GM23338 (cell line): ENCODE measurements around the gene PLET1. TPM values are rescaled to one million over a fixed set of nuclear protein-coding genes. Genes with fewer than 3 reads are reported as not detected.

Source experiments
- ATAC-seq: fragments of 200-7000 bp; cut with Tn5 transposase; 3 replicates; pipeline ENCODE4 v1.9.1; 2020
- DNase-seq: peaks from one replicate; pipeline ENCODE4 v3.0.0-alpha.2; 2015; ENCODE audit warnings: low spot score
- H2AFZ ChIP-seq: fragments of 200-600 bp; sonication (generic); 2 replicates; pipeline ENCODE4 v1.8.0; 2016; ENCODE audit warnings: antibody characterized with exemption, mild to moderate bottlenecking, moderate library complexity
- H3F3A ChIP-seq: fragments of 200-600 bp; sonication (generic); replicated peaks from 2 replicates; pipeline ENCODE4 v1.8.0; 2017; ENCODE audit warnings: antibody characterized with exemption, mixed run types, low read depth
- H3K27ac ChIP-seq: fragments of 200-600 bp; sonication (generic); 2 replicates; pipeline ENCODE4 v1.6.1; 2016; ENCODE audit warnings: low read depth
- H3K27me3 ChIP-seq: fragments of 200-600 bp; sonication (generic); 2 replicates; pipeline ENCODE4 v1.8.0; 2016; ENCODE audit warnings: mild to moderate bottlenecking, mixed run types, moderate library complexity; ENCODE audit not compliant: insufficient read depth
- H3K36me3 ChIP-seq: fragments of 200-600 bp; sonication (generic); 2 replicates; pipeline ENCODE4 v1.8.0; 2016; ENCODE audit warnings: mild to moderate bottlenecking; ENCODE audit not compliant: insufficient read depth
- H3K4me1 ChIP-seq: fragments of 200-600 bp; sonication (generic); 2 replicates; pipeline ENCODE4 v1.8.0; 2016; ENCODE audit warnings: mild to moderate bottlenecking, moderate library complexity; ENCODE audit not compliant: insufficient read depth
- H3K4me2 ChIP-seq: fragments of 200-600 bp; sonication (generic); 2 replicates; pipeline ENCODE4 v1.7.1; 2017; ENCODE audit warnings: mixed run types
- H3K4me3 ChIP-seq: fragments of 200-600 bp; sonication (generic); 2 replicates; pipeline ENCODE4 v1.6.1; 2016; ENCODE audit warnings: mixed run types
- H3K79me2 ChIP-seq: fragments of 200-600 bp; sonication (generic); replicated peaks from 2 replicates; pipeline ENCODE4 v1.8.0; 2017; ENCODE audit warnings: mild to moderate bottlenecking; ENCODE audit not compliant: insufficient read depth
- H3K9me2 ChIP-seq: fragments of 200-600 bp; sonication (generic); 2 replicates; pipeline ENCODE4 v1.8.0; 2017; ENCODE audit not compliant: insufficient read depth
- H4K20me1 ChIP-seq: fragments of 200-600 bp; sonication (generic); replicated peaks from 2 replicates; pipeline ENCODE4 v1.8.0; 2017; ENCODE audit warnings: mild to moderate bottlenecking; ENCODE audit not compliant: insufficient read depth
- H3K27ac Mint-ChIP-seq: 2 replicates; pipeline ENCODE4 v1.8.0; 2020; ENCODE audit warnings: inconsistent platforms, mild to moderate bottlenecking, moderate library complexity, mixed read lengths
- H3K27me3 Mint-ChIP-seq: 3 replicates; pipeline ENCODE4 v1.8.0; 2022; ENCODE audit warnings: low read depth, mild to moderate bottlenecking, moderate library complexity, mixed read lengths, inconsistent platforms; ENCODE audit not compliant: insufficient read depth, poor library complexity
- H3K36me3 Mint-ChIP-seq: 3 replicates; pipeline ENCODE4 v1.8.0; 2021; ENCODE audit warnings: low read depth, mild to moderate bottlenecking, inconsistent platforms, moderate library complexity, mixed read lengths
- H3K4me1 Mint-ChIP-seq: 3 replicates; pipeline ENCODE4 v1.8.0; 2020; ENCODE audit warnings: mild to moderate bottlenecking, inconsistent platforms, mixed read lengths
- H3K4me3 Mint-ChIP-seq: 3 replicates; pipeline ENCODE4 v1.8.0; 2021; ENCODE audit warnings: moderate library complexity, mild to moderate bottlenecking, inconsistent platforms, mixed read lengths
- H3K9me3 Mint-ChIP-seq: 3 replicates; pipeline ENCODE4 v1.8.0; 2020; ENCODE audit warnings: moderate library complexity, mild to moderate bottlenecking, inconsistent platforms, mixed read lengths
- CREB1 ChIP-seq: fragments of 250-450 bp; sonication (Bioruptor Pico); IDR thresholded peaks from 2 replicates; pipeline ENCODE4 v1.5.0; 2020; ENCODE audit warnings: low read depth, mild to moderate bottlenecking, moderate library complexity
- EZH2 ChIP-seq: fragments of 200-600 bp; sonication (generic); IDR thresholded peaks from one replicate; pipeline ENCODE4 v1.8.0; 2017; ENCODE audit warnings: antibody characterized with exemption, mild to moderate bottlenecking, low read depth; ENCODE audit not compliant: unreplicated experiment
- EZH2phosphoT487 ChIP-seq: fragments of 200-600 bp; sonication (generic); IDR thresholded peaks from one replicate; pipeline ENCODE4 v1.8.1; 2018; ENCODE audit warnings: antibody characterized with exemption; ENCODE audit not compliant: unreplicated experiment
- JUNB ChIP-seq: IDR thresholded peaks from one replicate; pipeline ENCODE4 v1.6.1; 2016; ENCODE audit warnings: antibody characterized with exemption; ENCODE audit not compliant: unreplicated experiment
- NANOG ChIP-seq: IDR thresholded peaks from 2 replicates; pipeline ENCODE4 v1.6.1; 2016; ENCODE audit warnings: antibody characterized with exemption, borderline replicate concordance
- POLR2AphosphoS5 ChIP-seq: IDR thresholded peaks from 2 replicates; pipeline ENCODE4 v1.6.1; 2016; ENCODE audit warnings: antibody characterized with exemption, low read depth
- REST ChIP-seq: IDR thresholded peaks from one replicate; pipeline ENCODE4 v1.6.1; 2018; ENCODE audit warnings: antibody characterized with exemption; ENCODE audit not compliant: unreplicated experiment
- STAT1 ChIP-seq: IDR thresholded peaks from one replicate; pipeline ENCODE4 v1.6.1; 2016; ENCODE audit warnings: antibody characterized with exemption; ENCODE audit not compliant: unreplicated experiment
- ZNF114 ChIP-seq: fragments of 250-450 bp; sonication (Bioruptor Pico); IDR thresholded peaks from 2 replicates; pipeline ENCODE4 v1.5.0; 2020; ENCODE audit warnings: mild to moderate bottlenecking, moderate library complexity
- ZNF331 ChIP-seq: fragments of 250-450 bp; sonication (Bioruptor Pico); IDR thresholded peaks from 2 replicates; pipeline ENCODE4 v1.5.0; 2020; ENCODE audit warnings: low read depth, mild to moderate bottlenecking, moderate library complexity
- polyA plus RNA-seq: library from polyadenylated mRNA; unstranded; fragments of >200 nt; fragmentation: Nextera tagmentation; extraction: Ambion mirVana; gene quantifications from 2 replicates; pipeline ENCODE4 v1.2.1, GENCODE V29; 2016
- total RNA-seq: library from RNA; depleted of rRNA; stranded (reverse); fragments of >200 nt; shearing (Covaris generic); gene quantifications from 2 replicates; pipeline ENCODE4 v1.2.3, GENCODE V29; 2014
- TF ChIP-seq, protein P1 (sequence below): fragments of 250-450 bp; sonication (Bioruptor Pico); IDR thresholded peaks from 2 replicates; pipeline ENCODE4 v1.5.0; 2020; ENCODE audit warnings: mild to moderate bottlenecking, moderate library complexity
- TF ChIP-seq, protein P2 (sequence below), 2 experiments: fragments of 200-600 bp in 1 of 2; sonication (generic) in 1 of 2; conservative IDR thresholded peaks; 2 replicates each; pipeline versions ENCODE4 v1.5.1 to v1.6.1; 2016 to 2017; ENCODE audit warnings: antibody characterized with exemption in 2 of 2, low read depth in 2 of 2, mild to moderate bottlenecking in 2 of 2, moderate library complexity in 1 of 2
- TF ChIP-seq, protein P3 (sequence below): IDR thresholded peaks from 2 replicates; pipeline ENCODE4 v1.6.1; 2016; ENCODE audit warnings: antibody characterized with exemption

PLET1 gene
- total and polyA plus RNA-seq, 2 experiments from 2014 or later = not detected

GRCh38 chr11:112303616-112304015, 43.0 kb upstream of the PLET1 start:
- peaks cover 22% of the 10 kb centered on the region for H3K4me1 Mint-ChIP-seq
- Histone ChIP-seq H3K27ac (no peak overlapping the region), H3K36me3 (no peaks in the 10 kb centered on the region), H3K9me2 (no peaks in the 10 kb centered on the region), H3K79me2 (no peaks in the 10 kb centered on the region), H3K4me3 (no peak overlapping the region), H3K4me2 (no peak overlapping the region), H2AFZ (0 out of 2 replicates have a peak overlapping the region, but pooled peaks have one; percentile 10), H4K20me1 (no peaks in the 10 kb centered on the region), H3K4me1 (peaks cover 13% of the 10 kb centered on the region), H3K27me3 (no peaks in the 10 kb centered on the region), H3F3A (no peaks in the 10 kb centered on the region)
- H3K9me3 Mint-ChIP-seq = peaks cover 3% of the 10 kb centered on the region; the same call in 2 of the 3 replicates
- no peak overlapping the region; the same call in 1 of the 2 replicates for H3K27ac Mint-ChIP-seq
- H3K27me3 Mint-ChIP-seq = peaks cover 2% of the 10 kb centered on the region
- TF ChIP-seq REST (no peak), STAT1 (no peak), ZNF114 (CRISPR knock-in tag) (no peak), ZNF331 (CRISPR knock-in tag) (no peak), NANOG (no peak), POLR2AphosphoS5 (no peak), EZH2 (no peak), JUNB (no peak), CREB1 (no peak), EZH2phosphoT487 (no peak)
- TF ChIP-seq, protein P1, sequence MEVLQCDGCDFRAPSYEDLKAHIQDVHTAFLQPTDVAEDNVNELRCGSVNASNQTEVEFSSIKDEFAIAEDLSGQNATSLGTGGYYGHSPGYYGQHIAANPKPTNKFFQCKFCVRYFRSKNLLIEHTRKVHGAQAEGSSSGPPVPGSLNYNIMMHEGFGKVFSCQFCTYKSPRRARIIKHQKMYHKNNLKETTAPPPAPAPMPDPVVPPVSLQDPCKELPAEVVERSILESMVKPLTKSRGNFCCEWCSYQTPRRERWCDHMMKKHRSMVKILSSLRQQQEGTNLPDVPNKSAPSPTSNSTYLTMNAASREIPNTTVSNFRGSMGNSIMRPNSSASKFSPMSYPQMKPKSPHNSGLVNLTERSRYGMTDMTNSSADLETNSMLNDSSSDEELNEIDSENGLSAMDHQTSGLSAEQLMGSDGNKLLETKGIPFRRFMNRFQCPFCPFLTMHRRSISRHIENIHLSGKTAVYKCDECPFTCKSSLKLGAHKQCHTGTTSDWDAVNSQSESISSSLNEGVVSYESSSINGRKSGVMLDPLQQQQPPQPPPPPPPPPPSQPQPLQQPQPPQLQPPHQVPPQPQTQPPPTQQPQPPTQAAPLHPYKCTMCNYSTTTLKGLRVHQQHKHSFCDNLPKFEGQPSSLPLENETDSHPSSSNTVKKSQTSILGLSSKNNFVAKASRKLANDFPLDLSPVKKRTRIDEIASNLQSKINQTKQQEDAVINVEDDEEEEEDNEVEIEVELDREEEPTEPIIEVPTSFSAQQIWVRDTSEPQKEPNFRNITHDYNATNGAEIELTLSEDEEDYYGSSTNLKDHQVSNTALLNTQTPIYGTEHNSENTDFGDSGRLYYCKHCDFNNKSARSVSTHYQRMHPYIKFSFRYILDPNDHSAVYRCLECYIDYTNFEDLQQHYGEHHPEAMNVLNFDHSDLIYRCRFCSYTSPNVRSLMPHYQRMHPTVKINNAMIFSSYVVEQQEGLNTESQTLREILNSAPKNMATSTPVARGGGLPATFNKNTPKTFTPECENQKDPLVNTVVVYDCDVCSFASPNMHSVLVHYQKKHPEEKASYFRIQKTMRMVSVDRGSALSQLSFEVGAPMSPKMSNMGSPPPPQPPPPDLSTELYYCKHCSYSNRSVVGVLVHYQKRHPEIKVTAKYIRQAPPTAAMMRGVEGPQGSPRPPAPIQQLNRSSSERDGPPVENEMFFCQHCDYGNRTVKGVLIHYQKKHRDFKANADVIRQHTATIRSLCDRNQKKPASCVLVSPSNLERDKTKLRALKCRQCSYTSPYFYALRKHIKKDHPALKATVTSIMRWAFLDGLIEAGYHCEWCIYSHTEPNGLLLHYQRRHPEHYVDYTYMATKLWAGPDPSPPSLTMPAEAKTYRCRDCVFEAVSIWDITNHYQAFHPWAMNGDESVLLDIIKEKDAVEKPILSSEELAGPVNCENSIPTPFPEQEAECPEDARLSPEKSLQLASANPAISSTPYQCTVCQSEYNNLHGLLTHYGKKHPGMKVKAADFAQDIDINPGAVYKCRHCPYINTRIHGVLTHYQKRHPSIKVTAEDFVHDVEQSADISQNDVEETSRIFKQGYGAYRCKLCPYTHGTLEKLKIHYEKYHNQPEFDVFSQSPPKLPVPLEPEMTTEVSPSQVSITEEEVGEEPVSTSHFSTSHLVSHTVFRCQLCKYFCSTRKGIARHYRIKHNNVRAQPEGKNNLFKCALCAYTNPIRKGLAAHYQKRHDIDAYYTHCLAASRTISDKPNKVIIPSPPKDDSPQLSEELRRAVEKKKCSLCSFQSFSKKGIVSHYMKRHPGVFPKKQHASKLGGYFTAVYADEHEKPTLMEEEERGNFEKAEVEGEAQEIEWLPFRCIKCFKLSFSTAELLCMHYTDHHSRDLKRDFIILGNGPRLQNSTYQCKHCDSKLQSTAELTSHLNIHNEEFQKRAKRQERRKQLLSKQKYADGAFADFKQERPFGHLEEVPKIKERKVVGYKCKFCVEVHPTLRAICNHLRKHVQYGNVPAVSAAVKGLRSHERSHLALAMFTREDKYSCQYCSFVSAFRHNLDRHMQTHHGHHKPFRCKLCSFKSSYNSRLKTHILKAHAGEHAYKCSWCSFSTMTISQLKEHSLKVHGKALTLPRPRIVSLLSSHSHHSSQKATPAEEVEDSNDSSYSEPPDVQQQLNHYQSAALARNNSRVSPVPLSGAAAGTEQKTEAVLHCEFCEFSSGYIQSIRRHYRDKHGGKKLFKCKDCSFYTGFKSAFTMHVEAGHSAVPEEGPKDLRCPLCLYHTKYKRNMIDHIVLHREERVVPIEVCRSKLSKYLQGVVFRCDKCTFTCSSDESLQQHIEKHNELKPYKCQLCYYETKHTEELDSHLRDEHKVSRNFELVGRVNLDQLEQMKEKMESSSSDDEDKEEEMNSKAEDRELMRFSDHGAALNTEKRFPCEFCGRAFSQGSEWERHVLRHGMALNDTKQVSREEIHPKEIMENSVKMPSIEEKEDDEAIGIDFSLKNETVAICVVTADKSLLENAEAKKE (CRISPR knock-in tag) = no peak
- TF ChIP-seq, protein P2, sequence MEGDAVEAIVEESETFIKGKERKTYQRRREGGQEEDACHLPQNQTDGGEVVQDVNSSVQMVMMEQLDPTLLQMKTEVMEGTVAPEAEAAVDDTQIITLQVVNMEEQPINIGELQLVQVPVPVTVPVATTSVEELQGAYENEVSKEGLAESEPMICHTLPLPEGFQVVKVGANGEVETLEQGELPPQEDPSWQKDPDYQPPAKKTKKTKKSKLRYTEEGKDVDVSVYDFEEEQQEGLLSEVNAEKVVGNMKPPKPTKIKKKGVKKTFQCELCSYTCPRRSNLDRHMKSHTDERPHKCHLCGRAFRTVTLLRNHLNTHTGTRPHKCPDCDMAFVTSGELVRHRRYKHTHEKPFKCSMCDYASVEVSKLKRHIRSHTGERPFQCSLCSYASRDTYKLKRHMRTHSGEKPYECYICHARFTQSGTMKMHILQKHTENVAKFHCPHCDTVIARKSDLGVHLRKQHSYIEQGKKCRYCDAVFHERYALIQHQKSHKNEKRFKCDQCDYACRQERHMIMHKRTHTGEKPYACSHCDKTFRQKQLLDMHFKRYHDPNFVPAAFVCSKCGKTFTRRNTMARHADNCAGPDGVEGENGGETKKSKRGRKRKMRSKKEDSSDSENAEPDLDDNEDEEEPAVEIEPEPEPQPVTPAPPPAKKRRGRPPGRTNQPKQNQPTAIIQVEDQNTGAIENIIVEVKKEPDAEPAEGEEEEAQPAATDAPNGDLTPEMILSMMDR (conservative IDR thresholded peaks at IDR 0.05; ENCODE audit: low read depth in 2 of 2) = no peak
- TF ChIP-seq, protein P3, sequence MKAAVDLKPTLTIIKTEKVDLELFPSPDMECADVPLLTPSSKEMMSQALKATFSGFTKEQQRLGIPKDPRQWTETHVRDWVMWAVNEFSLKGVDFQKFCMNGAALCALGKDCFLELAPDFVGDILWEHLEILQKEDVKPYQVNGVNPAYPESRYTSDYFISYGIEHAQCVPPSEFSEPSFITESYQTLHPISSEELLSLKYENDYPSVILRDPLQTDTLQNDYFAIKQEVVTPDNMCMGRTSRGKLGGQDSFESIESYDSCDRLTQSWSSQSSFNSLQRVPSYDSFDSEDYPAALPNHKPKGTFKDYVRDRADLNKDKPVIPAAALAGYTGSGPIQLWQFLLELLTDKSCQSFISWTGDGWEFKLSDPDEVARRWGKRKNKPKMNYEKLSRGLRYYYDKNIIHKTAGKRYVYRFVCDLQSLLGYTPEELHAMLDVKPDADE = no peak
- H3K4me3 Mint-ChIP-seq = no peak overlapping the region
- ATAC-seq (no peak), DNase-seq (no peak)
- no peaks in the 10 kb centered on the region for H3K36me3 Mint-ChIP-seq
